ENCODE measurements around the gene KLHL17. TPM values are rescaled to one million over a fixed set of nuclear protein-coding genes. Genes with fewer than 3 reads are reported as not detected.

The KLHL17 gene
- total RNA-seq, 1 experiment from 2014 or later = 33.4 TPM

Small RNA genes within 50 kb of the gene (small RNA-seq; reads per million reads assigned to genes)
- gene AL645608.3 (not detected), gene AL645608.4 (not detected)

Other genes with a start within 250 kb of the KLHL17 start
- gene SAMD11, start 36.7 kb upstream of the KLHL17 start, total RNA-seq (2014; rRNA removed; shearing (Covaris generic)) = 0.10 TPM in 1 of 2 replicates, not detected in the other
- gene NOC2L, start 1.3 kb upstream of the KLHL17 start, total RNA-seq (2014; rRNA removed; shearing (Covaris generic)) = 223 and 226 TPM in 2 replicates
- 2.4 and 9.3 TPM in 2 replicates for gene PLEKHN1, start 5.9 kb downstream of the KLHL17 start, total RNA-seq (2014; rRNA removed; shearing (Covaris generic))
- 0.03 TPM in 1 of 2 replicates, not detected in the other for gene PERM1, start 21.5 kb downstream of the KLHL17 start, total RNA-seq (2014; rRNA removed; shearing (Covaris generic))
- gene HES4, start 39.5 kb downstream of the KLHL17 start, total RNA-seq (2014; rRNA removed; shearing (Covaris generic)) = 110 and 139 TPM in 2 replicates
- gene ISG15, start 52.9 kb downstream of the KLHL17 start, total RNA-seq (2014; rRNA removed; shearing (Covaris generic)) = 706 and 895 TPM in 2 replicates
- gene AGRN, start 59.5 kb downstream of the KLHL17 start, total RNA-seq (2014; rRNA removed; shearing (Covaris generic)) = 683 and 894 TPM in 2 replicates
- 16.2 and 16.5 TPM in 2 replicates for gene RNF223, start 113.7 kb downstream of the KLHL17 start, total RNA-seq (2014; rRNA removed; shearing (Covaris generic))
- gene C1orf159, start 155.5 kb downstream of the KLHL17 start, total RNA-seq (2014; rRNA removed; shearing (Covaris generic)) = 61.4 and 67.6 TPM in 2 replicates
- gene TTLL10, start 213.3 kb downstream of the KLHL17 start, total RNA-seq (2014; rRNA removed; shearing (Covaris generic)) = 5.8 and 6.6 TPM in 2 replicates
- gene TNFRSF18, start 246.0 kb downstream of the KLHL17 start, total RNA-seq (2014; rRNA removed; shearing (Covaris generic)) = 0.42 TPM in 1 of 2 replicates, not detected in the other